K562 (cell line): Measurements from ENCODE around the gene HNRNPA3. TPM values are rescaled to one million over a fixed set of nuclear protein-coding genes. Genes with fewer than 3 reads are reported as not detected.
A peak's percentile ranks its signal among the peaks of the same experiment; 100 is the strongest.

ENCODE experiments used
- ARID3A ChIP-seq: IDR thresholded peaks from 2 replicates; pipeline ENCODE4 v1.6.1; 2012; ENCODE audit warnings: low read depth, low read length, improper control_type of control experiment, borderline replicate concordance
- FOXP4 ChIP-seq: sonication (generic); formaldehyde crosslinking; IDR thresholded peaks from 2 replicates; pipeline ENCODE4 v1.8.0; 2022; ENCODE audit warnings: mild to moderate bottlenecking, missing genetic modification reagents, borderline replicate concordance
- HDAC3 ChIP-seq: fragments of 450-650 bp; IDR thresholded peaks from 2 replicates; pipeline ENCODE4 v1.6.1; 2018; ENCODE audit warnings: borderline replicate concordance, mild to moderate bottlenecking, moderate library complexity; ENCODE audit not compliant: partially characterized antibody
- HDGF ChIP-seq: fragments of 450-650 bp; IDR thresholded peaks from 2 replicates; pipeline ENCODE4 v1.6.1; 2016
- NKRF ChIP-seq: fragments of 450-650 bp; IDR thresholded peaks from 2 replicates; pipeline ENCODE4 v1.6.1; 2016; ENCODE audit warnings: borderline replicate concordance
- PHB ChIP-seq: fragments of 250-450 bp; sonication (Bioruptor Pico); IDR thresholded peaks from 2 replicates; pipeline ENCODE4 v1.5.0; 2021
- PKNOX1 ChIP-seq: fragments of 450-650 bp; IDR thresholded peaks from 2 replicates; pipeline ENCODE4 v1.6.1; 2016
- TCF15 ChIP-seq: fragments of 250-450 bp; sonication (Bioruptor Pico); IDR thresholded peaks from 2 replicates; pipeline ENCODE4 v1.8.0; 2022; ENCODE audit warnings: moderate library complexity, mild to moderate bottlenecking, inconsistent platforms
- ZNF512 ChIP-seq: IDR thresholded peaks from 2 replicates; pipeline ENCODE4 v1.6.1; 2016; ENCODE audit warnings: missing genetic modification characterization, missing compliant biosample characterization
- ZNF707 ChIP-seq: fragments of 250-450 bp; sonication (Bioruptor Pico); conservative IDR thresholded peaks from 2 replicates; pipeline ENCODE4 v1.8.0; 2022; ENCODE audit warnings: inconsistent platforms, mild to moderate bottlenecking, moderate library complexity
- polyA plus RNA-seq, 8 experiments: library from polyadenylated mRNA; depleted of rRNA in 4 of 8; stranded (reverse) in 5 of 8; unstranded in 3 of 8; fragments of >200 nt; fragmentation: Nextera tagmentation in 2 of 8; fragmentation: Illumina TruSeq in 1 of 8; extraction: Ambion mirVana in 2 of 8; extraction: Trizol in 1 of 8; gene quantifications; 2 replicates each; pipeline versions ENCODE4 v1.2.1 to v1.2.3, GENCODE V29; 2011 to 2014; ENCODE audit warnings: inconsistent platforms in 1 of 8, missing spikeins in 1 of 8
- total RNA-seq, 7 experiments: library from RNA; depleted of rRNA in 6 of 7; stranded (reverse); fragments of >200 nt in 6 of 7; fragmentation: Illumina TruSeq in 2 of 7; extraction: Trizol in 2 of 7; gene quantifications; 2 replicates each; pipeline versions ENCODE4 v1.2.1 to v1.2.3, GENCODE V29; 2011 to 2021; ENCODE audit warnings: low replicate concordance in 1 of 7

HNRNPA3 gene
- total and polyA plus RNA-seq, 9 of the 15 experiments (the other 6 are each of a cell fraction or from before 2014, with no cell fraction given), result 72.8 to 428 (median 192) TPM

- TF ChIP-seq NKRF (no peak), FOXP4 (CRISPR knock-in tag) (no peak), PKNOX1 (peak; percentile 73), ZNF707 (CRISPR knock-in tag) (no peak), HDGF (no peak), ZNF512 (tag) (peak; percentile 44; the same call in 1 of the 2 replicates), HDAC3 (peak; percentile 67), PHB (CRISPR knock-in tag) (no peak), ARID3A (peak; percentile 99), TCF15 (CRISPR knock-in tag) (0 out of 2 replicates have a peak, but pooled peaks have one; percentile 22)
Observed at GRCh38 chr2:177164584-177165052, 48.0 kb upstream of the HNRNPA3 start (continued).
